Measurements from ENCODE around the gene RSRP1.
A peak's percentile ranks its signal among the peaks of the same experiment; 100 is the strongest.
"Not testable (repeated sequence)": the region's sequence is repeated elsewhere in the genome, so short reads cannot be mapped to it uniquely, and the experiment has no call there.

The RSRP1 gene, protein sequence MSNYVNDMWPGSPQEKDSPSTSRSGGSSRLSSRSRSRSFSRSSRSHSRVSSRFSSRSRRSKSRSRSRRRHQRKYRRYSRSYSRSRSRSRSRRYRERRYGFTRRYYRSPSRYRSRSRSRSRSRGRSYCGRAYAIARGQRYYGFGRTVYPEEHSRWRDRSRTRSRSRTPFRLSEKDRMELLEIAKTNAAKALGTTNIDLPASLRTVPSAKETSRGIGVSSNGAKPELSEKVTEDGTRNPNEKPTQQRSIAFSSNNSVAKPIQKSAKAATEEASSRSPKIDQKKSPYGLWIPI

DNA sequence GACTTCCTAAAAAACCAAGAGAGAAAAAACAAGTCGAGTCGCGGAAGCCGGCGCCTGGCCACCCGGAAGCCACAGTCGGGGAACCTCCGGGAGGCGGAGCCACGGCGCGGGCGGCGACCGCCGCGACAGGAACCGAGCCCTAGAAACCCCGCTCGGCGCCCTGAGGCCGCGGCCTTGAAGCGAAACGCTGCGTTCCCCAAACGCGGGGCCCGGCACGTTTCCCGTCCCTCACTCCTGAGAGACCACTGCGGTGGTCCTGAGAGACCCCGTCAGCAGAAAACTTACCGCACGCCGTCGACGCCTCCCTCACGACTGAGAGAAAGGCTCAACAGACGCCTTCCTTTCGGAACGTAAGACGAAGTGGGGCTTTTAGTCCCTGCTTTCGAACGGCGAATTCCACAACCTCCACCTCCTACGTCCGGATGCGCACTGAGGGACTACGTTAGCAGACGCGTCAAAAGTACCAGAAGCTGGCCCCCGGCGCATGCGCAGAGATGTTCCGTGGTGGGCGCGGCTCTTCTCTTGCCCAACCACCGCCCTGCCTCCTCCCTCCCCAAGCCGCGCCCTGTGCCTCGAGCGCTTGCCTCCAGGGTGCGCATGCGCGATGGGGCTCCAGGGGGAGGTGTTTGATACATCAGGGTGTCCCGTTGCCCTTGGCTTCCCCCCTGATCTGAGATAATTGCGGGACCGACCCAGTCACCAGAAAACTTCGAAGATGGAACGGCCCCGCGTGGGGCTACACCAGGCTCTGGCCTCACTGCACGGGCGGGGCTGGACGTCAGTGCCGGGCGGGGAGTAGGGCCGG lies at the start of gene RSRP1:
Gene RSRP1, minus strand, starts transcription at position 431 of the 805 bp plus-strand sequence. CDS start 491 bp downstream, outside the sequence.
- peaks cover 22 to 30% of the 10 kb centered on the region in 2 donors for H3K4me1 ChIP-seq (ENCODE audit: control insufficient read depth in 1 of 2, insufficient read depth in 2 of 2, low read length in 2 of 2)
- H3K27ac ChIP-seq (ENCODE audit: low read depth, low read length), result peak within 1 kb of the TSS; percentile 100
- H3K9me3 ChIP-seq (ENCODE audit: control insufficient read depth in 1 of 2, low read length in 2 of 2), result no peaks in the 10 kb centered on the region
- H3K9ac ChIP-seq (ENCODE audit: low read depth in 1 of 2, low read length in 2 of 2), result peak within 1 kb of the TSS; percentile 99
- H3K27me3 ChIP-seq (ENCODE audit: control insufficient read depth in 1 of 2, insufficient read depth in 2 of 2, low read length in 2 of 2), result no peaks in the 10 kb centered on the region
- H3K36me3 ChIP-seq (ENCODE audit: control insufficient read depth in 1 of 2, insufficient read depth in 2 of 2, low read length in 2 of 2), result peaks cover 21 to 37% of the 10 kb centered on the region in 2 donors
- peak within 1 kb of the TSS; percentile 87 to 98 for H3K4me3 ChIP-seq (ENCODE audit: low read depth in 1 of 2, low read length in 2 of 2)

DNA sequence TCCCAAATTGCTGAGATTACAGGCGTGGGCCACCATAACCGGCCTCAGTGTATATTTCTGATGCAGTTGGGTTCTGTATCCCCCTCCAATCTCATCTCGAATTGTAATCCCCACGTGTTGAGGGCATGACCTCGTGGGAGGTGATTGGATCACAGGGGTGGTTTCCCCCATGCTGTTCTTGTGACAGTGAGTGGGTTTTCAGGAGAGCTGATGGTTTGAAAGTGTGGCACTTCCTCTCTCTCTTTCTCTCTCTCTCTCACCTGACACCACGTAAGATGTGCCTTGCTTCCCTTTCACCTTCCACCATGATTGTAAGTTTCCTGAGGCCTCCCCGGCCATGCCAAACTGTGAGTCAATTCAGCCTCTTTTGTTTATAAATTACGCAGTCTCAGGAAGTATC lies 49.2 kb upstream of the RSRP1 start:
- not testable (repeated sequence) for H3K4me1 ChIP-seq (ENCODE audit: control insufficient read depth in 1 of 2, insufficient read depth in 2 of 2, low read length in 2 of 2); H3K27me3 ChIP-seq (ENCODE audit: control insufficient read depth in 1 of 2, insufficient read depth in 2 of 2, low read length in 2 of 2); H3K27ac ChIP-seq (ENCODE audit: low read depth, low read length); H3K36me3 ChIP-seq (ENCODE audit: control insufficient read depth in 1 of 2, insufficient read depth in 2 of 2, low read length in 2 of 2); H3K4me3 ChIP-seq (ENCODE audit: low read depth in 1 of 2, low read length in 2 of 2); H3K9ac ChIP-seq (ENCODE audit: low read depth in 1 of 2, low read length in 2 of 2); H3K9me3 ChIP-seq (ENCODE audit: control insufficient read depth in 1 of 2, low read length in 2 of 2)

DNA sequence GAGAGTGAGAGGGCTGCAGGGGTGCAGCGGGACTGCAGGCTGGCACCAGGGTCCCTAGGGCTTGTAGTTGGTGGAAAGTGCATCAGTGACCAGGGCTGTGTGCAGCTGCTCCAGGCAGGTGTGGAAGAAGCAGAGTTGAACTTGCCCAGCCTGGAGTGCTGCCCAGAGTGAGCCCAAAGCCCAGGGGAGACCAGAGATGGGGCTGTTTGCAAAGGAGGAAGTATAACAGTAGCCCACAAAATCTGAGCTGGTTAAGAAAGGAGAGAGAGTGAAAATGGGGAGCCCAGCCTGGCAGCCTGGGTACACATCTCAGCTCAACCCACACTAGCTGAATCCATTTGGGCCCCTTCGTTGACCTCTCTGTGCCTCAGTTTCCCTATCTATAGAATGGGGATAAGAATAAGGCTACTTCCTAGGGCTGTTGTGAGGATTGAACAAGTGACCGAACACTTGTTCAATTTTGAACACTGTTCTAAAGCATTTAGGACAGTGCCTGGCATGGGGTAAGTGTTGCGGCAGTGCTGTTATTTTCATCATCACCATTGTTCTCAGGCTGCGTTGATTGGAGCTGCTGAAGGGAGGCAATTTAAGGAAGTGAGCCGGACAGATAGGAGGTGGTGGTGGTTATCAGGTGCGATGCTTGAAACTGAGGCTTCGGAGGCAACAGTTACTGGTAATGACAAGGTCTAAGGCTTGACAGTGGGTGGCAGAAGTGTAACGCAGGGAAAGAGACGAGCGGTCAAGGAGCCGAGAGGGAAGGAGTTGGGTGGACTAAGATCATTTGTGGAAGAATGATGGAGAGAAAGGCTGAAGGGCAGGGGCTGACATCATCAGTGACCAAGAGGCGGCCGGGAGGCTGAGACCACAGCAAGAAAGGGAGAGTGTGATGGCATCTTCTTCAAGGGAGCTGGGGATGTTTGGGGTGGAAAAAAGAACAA lies 47.9 kb upstream of the RSRP1 start:
- not testable (repeated sequence) for H3K9me3 ChIP-seq (ENCODE audit: control insufficient read depth in 1 of 2, low read length in 2 of 2); H3K27me3 ChIP-seq (ENCODE audit: control insufficient read depth in 1 of 2, insufficient read depth in 2 of 2, low read length in 2 of 2); H3K9ac ChIP-seq (ENCODE audit: low read depth in 1 of 2, low read length in 2 of 2); H3K27ac ChIP-seq (ENCODE audit: low read depth, low read length); H3K4me3 ChIP-seq (ENCODE audit: low read depth in 1 of 2, low read length in 2 of 2); H3K4me1 ChIP-seq (ENCODE audit: control insufficient read depth in 1 of 2, insufficient read depth in 2 of 2, low read length in 2 of 2); H3K36me3 ChIP-seq (ENCODE audit: control insufficient read depth in 1 of 2, insufficient read depth in 2 of 2, low read length in 2 of 2)

DNA sequence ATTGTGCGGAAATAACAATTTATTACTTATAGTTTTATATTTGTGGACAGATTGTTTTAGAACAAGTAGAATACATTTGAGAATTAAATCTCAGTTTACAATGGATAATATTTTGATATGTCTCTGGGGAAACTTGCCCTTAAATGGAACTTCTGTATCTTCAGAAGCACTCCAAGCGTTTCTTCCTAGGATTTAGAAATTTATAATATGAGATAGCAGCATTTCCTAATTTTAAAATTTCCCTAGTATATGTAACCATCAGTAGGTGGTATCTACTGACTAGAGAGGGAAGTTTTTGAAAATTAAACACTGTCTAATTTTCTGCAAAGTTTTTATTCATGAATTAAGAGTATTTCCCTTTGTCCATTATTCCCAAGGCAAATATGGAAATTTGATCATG lies 46.2 kb upstream of the RSRP1 start:
- H3K27ac ChIP-seq (ENCODE audit: low read depth, low read length); H3K4me3 ChIP-seq (ENCODE audit: low read depth in 1 of 2, low read length in 2 of 2); H3K9me3 ChIP-seq (ENCODE audit: control insufficient read depth in 1 of 2, low read length in 2 of 2); H3K9ac ChIP-seq (ENCODE audit: low read depth in 1 of 2, low read length in 2 of 2); H3K27me3 ChIP-seq (ENCODE audit: control insufficient read depth in 1 of 2, insufficient read depth in 2 of 2, low read length in 2 of 2); H3K4me1 ChIP-seq (ENCODE audit: control insufficient read depth in 1 of 2, insufficient read depth in 2 of 2, low read length in 2 of 2); H3K36me3 ChIP-seq (ENCODE audit: control insufficient read depth in 1 of 2, insufficient read depth in 2 of 2, low read length in 2 of 2): not testable (repeated sequence)

DNA sequence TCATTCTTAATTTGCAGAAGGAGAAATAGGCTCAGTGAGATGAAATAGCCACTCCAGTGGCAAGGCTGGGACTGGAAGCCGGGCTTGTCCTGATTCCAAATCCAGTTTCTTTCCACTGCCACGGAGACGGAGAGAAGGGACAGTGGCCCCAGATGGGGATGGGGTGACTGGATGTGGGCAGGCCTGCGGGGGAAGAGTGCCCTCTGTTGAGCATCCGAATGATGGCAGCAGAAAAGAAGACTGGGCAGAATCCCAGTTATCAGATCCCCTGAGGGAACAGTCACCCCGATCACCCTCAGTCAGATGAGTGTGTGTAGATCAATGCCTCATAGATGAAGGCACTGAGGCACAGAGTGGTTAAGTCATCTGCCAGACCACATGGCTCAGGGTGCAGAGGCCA lies 42.8 kb upstream of the RSRP1 start:
- H3K9ac ChIP-seq (ENCODE audit: low read depth in 1 of 2, low read length in 2 of 2); H3K9me3 ChIP-seq (ENCODE audit: control insufficient read depth in 1 of 2, low read length in 2 of 2); H3K4me1 ChIP-seq (ENCODE audit: control insufficient read depth in 1 of 2, insufficient read depth in 2 of 2, low read length in 2 of 2); H3K27me3 ChIP-seq (ENCODE audit: control insufficient read depth in 1 of 2, insufficient read depth in 2 of 2, low read length in 2 of 2); H3K27ac ChIP-seq (ENCODE audit: low read depth, low read length); H3K4me3 ChIP-seq (ENCODE audit: low read depth in 1 of 2, low read length in 2 of 2); H3K36me3 ChIP-seq (ENCODE audit: control insufficient read depth in 1 of 2, insufficient read depth in 2 of 2, low read length in 2 of 2): not testable (repeated sequence)

DNA sequence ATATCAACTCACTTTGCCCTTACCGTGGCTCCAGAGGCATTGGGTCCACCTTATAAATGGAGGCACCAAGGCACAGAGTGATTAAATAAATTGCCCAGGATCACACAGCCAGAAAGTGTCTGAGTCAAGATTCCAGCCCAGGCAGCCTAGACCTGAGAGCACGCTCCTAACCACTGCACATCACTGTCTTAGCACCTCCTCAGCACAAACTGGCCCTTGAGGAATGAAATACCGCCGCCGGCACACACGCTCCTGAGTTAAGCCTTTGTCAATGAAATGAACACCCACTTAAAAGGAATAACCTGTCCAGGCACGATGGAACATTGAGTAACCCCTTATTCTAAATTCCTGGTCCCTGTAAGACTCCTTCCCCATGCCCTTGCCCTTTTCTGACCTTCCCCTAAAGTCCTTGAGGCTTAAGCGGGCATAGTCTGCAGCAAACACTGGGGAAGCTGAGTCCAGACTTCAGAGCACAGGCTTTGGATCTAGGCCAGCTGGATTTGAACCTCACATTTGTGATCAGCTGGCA lies 41.4 kb upstream of the RSRP1 start:
- H3K27ac ChIP-seq (ENCODE audit: low read depth, low read length); H3K9me3 ChIP-seq (ENCODE audit: control insufficient read depth in 1 of 2, low read length in 2 of 2); H3K9ac ChIP-seq (ENCODE audit: low read depth in 1 of 2, low read length in 2 of 2); H3K4me1 ChIP-seq (ENCODE audit: control insufficient read depth in 1 of 2, insufficient read depth in 2 of 2, low read length in 2 of 2); H3K36me3 ChIP-seq (ENCODE audit: control insufficient read depth in 1 of 2, insufficient read depth in 2 of 2, low read length in 2 of 2); H3K27me3 ChIP-seq (ENCODE audit: control insufficient read depth in 1 of 2, insufficient read depth in 2 of 2, low read length in 2 of 2); H3K4me3 ChIP-seq (ENCODE audit: low read depth in 1 of 2, low read length in 2 of 2): not testable (repeated sequence)

DNA sequence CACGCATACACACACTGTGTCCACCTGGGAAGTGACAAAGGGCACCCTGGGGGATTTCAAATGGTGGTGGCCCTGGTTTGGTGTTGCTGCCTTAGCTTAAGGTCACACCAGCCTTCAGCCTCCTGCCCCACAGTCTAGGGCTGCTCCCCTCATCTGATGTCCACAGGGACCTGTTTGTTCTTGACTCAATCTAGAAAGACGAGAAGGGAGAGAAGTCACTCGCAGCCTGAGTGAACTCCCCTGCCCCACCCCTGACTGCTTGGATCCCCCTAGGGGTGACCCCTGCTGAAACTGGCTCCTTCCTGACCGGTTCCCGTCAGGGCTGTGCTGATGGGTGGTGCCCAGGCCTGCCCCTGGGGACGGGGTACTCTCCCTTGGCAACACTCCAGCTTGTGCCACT lies 39.9 kb upstream of the RSRP1 start:
- H3K9ac ChIP-seq (ENCODE audit: low read depth in 1 of 2, low read length in 2 of 2); H3K27ac ChIP-seq (ENCODE audit: low read depth, low read length); H3K4me3 ChIP-seq (ENCODE audit: low read depth in 1 of 2, low read length in 2 of 2); H3K27me3 ChIP-seq (ENCODE audit: control insufficient read depth in 1 of 2, insufficient read depth in 2 of 2, low read length in 2 of 2); H3K36me3 ChIP-seq (ENCODE audit: control insufficient read depth in 1 of 2, insufficient read depth in 2 of 2, low read length in 2 of 2); H3K4me1 ChIP-seq (ENCODE audit: control insufficient read depth in 1 of 2, insufficient read depth in 2 of 2, low read length in 2 of 2); H3K9me3 ChIP-seq (ENCODE audit: control insufficient read depth in 1 of 2, low read length in 2 of 2): not testable (repeated sequence)

DNA sequence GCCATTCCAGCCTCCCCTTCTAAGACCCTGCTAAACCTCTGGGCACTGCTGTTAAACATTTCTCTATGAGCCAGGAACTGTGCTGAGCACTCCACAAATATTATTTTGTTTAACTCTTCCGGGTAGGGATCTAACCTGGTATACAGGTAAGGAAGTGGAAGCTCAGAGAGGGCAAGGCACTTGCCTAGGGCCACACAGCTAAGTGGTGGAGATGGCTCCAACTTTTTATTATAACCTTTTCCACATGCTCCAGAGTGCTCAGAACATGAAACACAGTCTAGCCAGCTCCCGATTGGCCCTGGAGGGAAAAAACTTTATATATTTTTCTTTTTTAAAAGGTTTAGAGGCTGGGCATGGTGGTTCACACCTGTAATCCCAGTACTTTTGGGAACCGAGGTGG lies 38.6 kb upstream of the RSRP1 start:
- H3K27me3 ChIP-seq (ENCODE audit: control insufficient read depth in 1 of 2, insufficient read depth in 2 of 2, low read length in 2 of 2); H3K4me1 ChIP-seq (ENCODE audit: control insufficient read depth in 1 of 2, insufficient read depth in 2 of 2, low read length in 2 of 2); H3K36me3 ChIP-seq (ENCODE audit: control insufficient read depth in 1 of 2, insufficient read depth in 2 of 2, low read length in 2 of 2); H3K9ac ChIP-seq (ENCODE audit: low read depth in 1 of 2, low read length in 2 of 2); H3K9me3 ChIP-seq (ENCODE audit: control insufficient read depth in 1 of 2, low read length in 2 of 2); H3K4me3 ChIP-seq (ENCODE audit: low read depth in 1 of 2, low read length in 2 of 2); H3K27ac ChIP-seq (ENCODE audit: low read depth, low read length): not testable (repeated sequence)

DNA sequence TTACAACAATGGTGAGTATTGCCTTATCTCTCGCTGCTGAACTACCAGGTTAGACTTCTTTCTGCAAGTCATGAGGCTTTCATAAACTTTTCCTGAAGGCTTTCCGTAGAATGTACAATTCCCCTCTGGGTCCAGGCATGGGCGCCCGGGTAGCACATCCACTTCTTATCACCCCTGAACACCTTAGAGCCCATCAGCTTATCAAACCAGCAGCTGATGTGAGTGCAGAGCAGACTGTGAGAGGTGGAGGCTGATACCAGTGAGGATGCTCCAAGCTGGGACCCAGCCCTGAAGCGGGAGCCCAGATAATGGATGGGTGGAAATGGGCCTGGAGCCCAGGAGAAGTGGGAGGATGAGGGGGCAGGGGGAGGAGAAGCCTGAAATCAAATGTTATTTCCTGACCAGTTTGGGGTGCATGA lies 32.4 kb upstream of the RSRP1 start:
- H3K27ac ChIP-seq (ENCODE audit: low read depth, low read length); H3K9ac ChIP-seq (ENCODE audit: low read depth in 1 of 2, low read length in 2 of 2); H3K36me3 ChIP-seq (ENCODE audit: control insufficient read depth in 1 of 2, insufficient read depth in 2 of 2, low read length in 2 of 2); H3K4me1 ChIP-seq (ENCODE audit: control insufficient read depth in 1 of 2, insufficient read depth in 2 of 2, low read length in 2 of 2); H3K4me3 ChIP-seq (ENCODE audit: low read depth in 1 of 2, low read length in 2 of 2); H3K27me3 ChIP-seq (ENCODE audit: control insufficient read depth in 1 of 2, insufficient read depth in 2 of 2, low read length in 2 of 2); H3K9me3 ChIP-seq (ENCODE audit: control insufficient read depth in 1 of 2, low read length in 2 of 2): not testable (repeated sequence)

DNA sequence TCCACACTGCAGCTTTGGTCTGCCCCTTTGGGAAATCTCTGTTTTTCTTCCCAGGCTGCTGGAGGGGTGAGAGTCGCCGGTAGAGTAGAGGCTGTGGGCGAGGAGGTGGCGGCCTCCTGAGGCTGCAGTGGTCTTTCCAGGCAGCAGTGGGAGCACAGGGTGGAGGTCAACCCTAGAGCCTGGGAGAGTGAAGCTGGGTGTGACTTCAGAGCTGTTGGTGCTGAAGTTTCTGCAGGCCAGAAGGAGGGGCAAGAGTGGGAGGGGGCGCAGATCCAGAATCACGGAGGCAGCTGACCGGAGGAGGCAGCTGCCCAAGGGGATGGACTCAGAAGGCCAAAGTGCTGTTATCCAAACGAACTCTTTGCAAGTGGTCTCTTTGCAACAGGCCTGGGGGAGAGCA lies 31.5 kb upstream of the RSRP1 start:
- not testable (repeated sequence) for H3K27me3 ChIP-seq (ENCODE audit: control insufficient read depth in 1 of 2, insufficient read depth in 2 of 2, low read length in 2 of 2); H3K4me3 ChIP-seq (ENCODE audit: low read depth in 1 of 2, low read length in 2 of 2); H3K27ac ChIP-seq (ENCODE audit: low read depth, low read length); H3K36me3 ChIP-seq (ENCODE audit: control insufficient read depth in 1 of 2, insufficient read depth in 2 of 2, low read length in 2 of 2); H3K9ac ChIP-seq (ENCODE audit: low read depth in 1 of 2, low read length in 2 of 2); H3K9me3 ChIP-seq (ENCODE audit: control insufficient read depth in 1 of 2, low read length in 2 of 2); H3K4me1 ChIP-seq (ENCODE audit: control insufficient read depth in 1 of 2, insufficient read depth in 2 of 2, low read length in 2 of 2)
